Esophagus squamous epithelium (tissue), 5 donors: ENCODE data around the gene MED17. TPM values are rescaled to one million over a fixed set of nuclear protein-coding genes. Genes with fewer than 3 reads are reported as not detected.

Experiments
- DNase-seq: peaks from one replicate; lab custom pipeline; 2025; lab: John Stamatoyannopoulos, UW
- H3K27ac ChIP-seq, 4 donors: fragments of 200-600 bp; sonication (generic); one replicate each; pipeline ENCODE4 v1.5.1; 2016 to 2019; ENCODE audit warnings: mild to moderate bottlenecking in 1 of 4
- H3K27me3 ChIP-seq, 4 donors: fragments of 200-600 bp; sonication (generic); 1 replicate in 3 of 4; 2 replicates in 1 of 4; pipeline versions ENCODE4 v1.5.1 to v1.6.0; 2017 to 2021; ENCODE audit warnings: antibody characterized with exemption in 1 of 4
- H3K36me3 ChIP-seq, 3 donors: fragments of 200-600 bp; sonication (generic); one replicate each; pipeline ENCODE4 v1.5.1; 2016 to 2019
- H3K4me1 ChIP-seq, 3 donors: fragments of 200-600 bp; sonication (generic); one replicate each; pipeline ENCODE4 v1.5.1; 2017 to 2019
- H3K4me3 ChIP-seq, 4 donors: fragments of 200-600 bp; sonication (generic); 1 replicate in 3 of 4; 2 replicates in 1 of 4; pipeline ENCODE4 v1.5.1; 2016 to 2019; ENCODE audit warnings: mild to moderate bottlenecking in 2 of 4, moderate library complexity in 1 of 4
- H3K9me3 ChIP-seq, 3 donors: fragments of 200-600 bp; sonication (generic); one replicate each; pipeline ENCODE4 v1.5.1; 2016 to 2019
- CTCF ChIP-seq, 6 experiments: fragments of 450-650 bp in 4 of 6; fragments of 200-600 bp in 2 of 6; sonication (generic) in 2 of 6; IDR thresholded peaks; one replicate each; pipeline ENCODE4 v1.5.1; 2016 to 2019; ENCODE audit warnings: antibody characterized with exemption in 6 of 6, mild to moderate bottlenecking in 4 of 6, moderate library complexity in 4 of 6
- POLR2A ChIP-seq, 4 donors: fragments of 450-650 bp; IDR thresholded peaks; one replicate each; pipeline ENCODE4 v1.6.1; 2017; ENCODE audit warnings: antibody characterized with exemption in 4 of 4, mild to moderate bottlenecking in 4 of 4, moderate library complexity in 3 of 4
- WGBS, 2 donors: methylation state at CpG; one replicate each; pipeline ENCODE4 v1.1.5; 2018; 5-methylcytosine and 5-hydroxymethylcytosine counted together
- intact Hi-C: fragments of 100-400 bp; cut with DNase I; formaldehyde crosslinking; loops from one replicate; pipeline ENCODE4 v1.15.0; 2022
- total RNA-seq, 4 donors: library from RNA; depleted of rRNA; stranded (reverse); fragments of >200 nt; gene quantifications; one replicate each; pipeline ENCODE4 v1.1.0, GENCODE V29; 2016
- donor health status: DM: yes; HTN: yes; CAD: no.

MED17 gene, protein sequence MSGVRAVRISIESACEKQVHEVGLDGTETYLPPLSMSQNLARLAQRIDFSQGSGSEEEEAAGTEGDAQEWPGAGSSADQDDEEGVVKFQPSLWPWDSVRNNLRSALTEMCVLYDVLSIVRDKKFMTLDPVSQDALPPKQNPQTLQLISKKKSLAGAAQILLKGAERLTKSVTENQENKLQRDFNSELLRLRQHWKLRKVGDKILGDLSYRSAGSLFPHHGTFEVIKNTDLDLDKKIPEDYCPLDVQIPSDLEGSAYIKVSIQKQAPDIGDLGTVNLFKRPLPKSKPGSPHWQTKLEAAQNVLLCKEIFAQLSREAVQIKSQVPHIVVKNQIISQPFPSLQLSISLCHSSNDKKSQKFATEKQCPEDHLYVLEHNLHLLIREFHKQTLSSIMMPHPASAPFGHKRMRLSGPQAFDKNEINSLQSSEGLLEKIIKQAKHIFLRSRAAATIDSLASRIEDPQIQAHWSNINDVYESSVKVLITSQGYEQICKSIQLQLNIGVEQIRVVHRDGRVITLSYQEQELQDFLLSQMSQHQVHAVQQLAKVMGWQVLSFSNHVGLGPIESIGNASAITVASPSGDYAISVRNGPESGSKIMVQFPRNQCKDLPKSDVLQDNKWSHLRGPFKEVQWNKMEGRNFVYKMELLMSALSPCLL
- total RNA-seq = 10 to 100 TPM; 11.3 to 25.9 (median 17.1) TPM

DNA sequence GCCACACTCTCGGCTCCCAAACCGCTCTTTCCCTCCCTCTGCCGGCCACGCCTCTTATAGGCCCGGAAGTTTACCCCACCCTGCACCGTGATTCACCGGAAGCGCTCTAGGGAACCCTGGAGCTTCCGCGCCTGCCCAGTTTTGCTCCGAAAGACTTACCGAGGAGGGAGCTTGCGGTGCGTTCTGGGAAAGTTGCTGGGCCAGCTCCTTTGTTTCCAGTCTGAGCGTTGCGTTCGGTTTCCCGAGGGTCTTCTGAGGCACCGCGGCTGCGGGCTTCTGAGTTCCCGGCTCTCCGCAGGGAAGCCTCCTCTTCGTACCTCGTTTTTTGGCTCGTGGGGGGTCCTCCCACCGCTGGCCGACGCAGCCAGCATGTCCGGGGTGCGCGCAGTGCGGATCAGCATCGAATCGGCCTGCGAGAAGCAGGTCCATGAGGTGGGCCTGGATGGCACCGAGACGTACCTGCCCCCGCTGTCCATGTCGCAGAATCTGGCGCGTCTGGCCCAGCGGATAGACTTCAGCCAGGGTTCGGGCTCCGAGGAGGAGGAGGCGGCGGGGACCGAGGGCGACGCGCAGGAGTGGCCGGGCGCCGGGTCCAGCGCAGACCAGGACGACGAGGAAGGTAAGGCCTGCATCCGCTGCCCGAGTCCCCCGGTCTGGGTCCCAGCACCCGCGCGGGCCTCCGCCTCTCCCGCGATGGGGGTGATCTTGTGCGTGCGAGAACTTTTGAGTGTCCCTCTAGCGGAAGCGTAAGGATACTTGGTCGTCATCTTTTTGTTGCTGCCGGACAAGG is at the start of gene MED17:
Gene MED17, plus strand, starts transcription at position 138 of the 790 bp plus-strand sequence. Its CDS starts 232 bp downstream, at position 370.
- intact Hi-C loops = loop anchor here (5.0 kb wide), 1 partner anchor 37 kb away; no protein-coding TSS in a partner anchor
- H3K27ac ChIP-seq = peak within 1 kb of the TSS; percentile 90 to 97 (median 94)
- WGBS, 2 donors = 0% methylated on average over 14 to 24 of the region's 72 CpGs
- no peaks in the 10 kb centered on the region for H3K27me3 ChIP-seq
- peaks cover 0 to 21% (median 2%) of the 10 kb centered on the region in 3 donors for H3K36me3 ChIP-seq
- H3K4me3 ChIP-seq = peak within 1 kb of the TSS; percentile 79 to 99 (median 88)
- H3K9me3 ChIP-seq = no peaks in the 10 kb centered on the region
- H3K4me1 ChIP-seq = peaks cover 5 to 42% (median 28%) of the 10 kb centered on the region in 3 donors
- peak; percentile 33 to 63 (median 46) for TF ChIP-seq CTCF (IDR thresholded peaks at IDR 0.05)
- TF ChIP-seq POLR2A (IDR thresholded peaks at IDR 0.05) = peak in 3 of 4 donors; percentile 78 to 89 (median 81)
- peak; percentile 52 for DNase-seq

DNA sequence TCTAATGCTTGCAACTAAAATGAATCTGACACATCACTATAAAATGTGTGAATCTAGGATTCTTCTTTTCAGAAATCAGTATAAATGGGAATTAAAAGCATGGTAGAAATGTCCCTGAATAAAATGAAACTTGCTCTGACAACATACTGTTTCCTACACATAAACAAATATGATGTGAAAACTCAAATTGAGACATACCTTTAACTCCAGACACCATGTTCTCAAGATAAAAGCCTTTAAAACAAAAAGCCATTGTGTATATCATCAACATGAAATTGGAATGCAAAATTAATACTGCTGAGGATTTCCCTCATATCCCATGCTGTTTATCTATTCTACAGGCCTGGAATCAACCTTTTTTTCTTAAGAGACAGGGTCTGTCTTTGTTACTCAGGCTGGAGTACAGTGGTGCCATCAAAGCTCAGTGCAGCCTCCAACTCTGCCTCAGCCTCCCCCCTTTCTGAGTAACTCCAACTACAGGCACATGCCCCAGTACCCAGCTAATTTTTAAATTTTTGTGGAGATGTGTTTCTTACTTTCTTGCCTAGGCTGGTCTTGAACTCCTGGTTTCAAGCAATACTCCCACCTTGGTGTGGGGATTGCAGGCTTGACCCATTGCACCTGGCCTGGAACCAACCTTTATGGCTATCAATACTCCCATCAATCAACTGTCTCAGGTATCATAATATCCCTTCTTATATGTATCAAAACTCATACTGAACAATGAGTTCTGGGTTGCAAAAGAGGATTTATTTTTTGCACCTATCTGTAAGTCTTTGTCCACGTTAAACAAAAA is 49.5 kb upstream of the MED17 start:
- Histone ChIP-seq H3K27ac (no peak overlapping the region), H3K9me3 (no peaks in the 10 kb centered on the region), H3K4me3 (no peak overlapping the region), H3K27me3 (no peaks in the 10 kb centered on the region), H3K36me3 (peaks cover 0 to 93% (median 44%) of the 10 kb centered on the region in 3 donors), H3K4me1 (peaks cover 17 to 61% (median 26%) of the 10 kb centered on the region in 3 donors)
- WGBS, 2 donors = 53 to 56% methylated on average over 1 of the region's 1 CpG
- no peak for DNase-seq
- no peak for TF ChIP-seq CTCF (IDR thresholded peaks at IDR 0.05)
- TF ChIP-seq POLR2A (IDR thresholded peaks at IDR 0.05) = no peak
- intact Hi-C loops = no loop called here

- no peak overlapping the region for H3K27ac ChIP-seq
- H3K36me3 ChIP-seq = peaks cover 0 to 83% (median 36%) of the 10 kb centered on the region in 3 donors
- no peak for TF ChIP-seq CTCF (IDR thresholded peaks at IDR 0.05)
- TF ChIP-seq POLR2A (IDR thresholded peaks at IDR 0.05) = no peak
- no peak overlapping the region for H3K4me3 ChIP-seq
- H3K4me1 ChIP-seq = peaks cover 18 to 66% (median 27%) of the 10 kb centered on the region in 3 donors
- 70 to 74% methylated on average over 1 of the region's 1 CpG for WGBS, 2 donors
- intact Hi-C loops = no loop called here
- no peaks in the 10 kb centered on the region for H3K27me3 ChIP-seq
- DNase-seq = no peak
- H3K9me3 ChIP-seq = no peaks in the 10 kb centered on the region
Observed at GRCh38 chr11:93735627-93736026, 48.5 kb upstream of the MED17 start.

- Histone ChIP-seq H3K4me1 (peaks cover 18 to 66% (median 27%) of the 10 kb centered on the region in 3 donors), H3K4me3 (no peak overlapping the region), H3K27ac (no peak overlapping the region), H3K27me3 (no peaks in the 10 kb centered on the region), H3K9me3 (no peaks in the 10 kb centered on the region), H3K36me3 (peaks cover 0 to 78% (median 32%) of the 10 kb centered on the region in 3 donors)
- intact Hi-C loops = no loop called here
- TF ChIP-seq POLR2A (IDR thresholded peaks at IDR 0.05) = no peak
- no peak for TF ChIP-seq CTCF (IDR thresholded peaks at IDR 0.05)
- no peak for DNase-seq
Observed at GRCh38 chr11:93736129-93736528, 48.0 kb upstream of the MED17 start.
